ENCODE results near the gene RFK. TPM values are rescaled to one million over a fixed set of nuclear protein-coding genes. Genes with fewer than 3 reads are reported as not detected.

RFK gene
- total and polyA plus RNA-seq, 2 of the 13 experiments (the other 11 are each of a cell fraction or from before 2014, with no cell fraction given): 18.2 to 37.2 TPM

GRCh38 chr9:76394960-76395252 lies 680 bp upstream of the RFK start (continued):
- TF ChIP-seq IKZF5 (CRISPR knock-in tag; IDR thresholded peaks at IDR 0.05): peak; percentile 14; the same call in 1 of the 2 replicates
- TF ChIP-seq FOSL2 (CRISPR knock-in tag; IDR thresholded peaks at IDR 0.05): peak; percentile 38; the same call in 1 of the 2 replicates
- no peak for TF ChIP-seq CAMTA2 (CRISPR knock-in tag; IDR thresholded peaks at IDR 0.05; ENCODE audit: borderline replicate concordance)
- TF ChIP-seq HES4 (CRISPR knock-in tag; IDR thresholded peaks at IDR 0.05; ENCODE audit: borderline replicate concordance): no peak
- peak; percentile 35 for TF ChIP-seq SAP130 (CRISPR knock-in tag; IDR thresholded peaks at IDR 0.05; ENCODE audit: low read depth)
- no peak for TF ChIP-seq SP4 (CRISPR knock-in tag; IDR thresholded peaks at IDR 0.05)
- no peak for TF ChIP-seq FOSL1 (CRISPR knock-in tag; IDR thresholded peaks at IDR 0.05; ENCODE audit: borderline replicate concordance)
- peak; percentile 70 for TF ChIP-seq CEBPB (IDR thresholded peaks at IDR 0.05; ENCODE audit: borderline replicate concordance, low read depth, low read length)
- TF ChIP-seq KMT2B (CRISPR knock-in tag; IDR thresholded peaks at IDR 0.05): peak; percentile 14; the same call in 1 of the 2 replicates
- 0 out of 2 replicates have a peak, but pooled peaks have one; percentile 17 for TF ChIP-seq HNF4G (IDR thresholded peaks at IDR 0.05; ENCODE audit: borderline replicate concordance, low read depth, low read length)
- no peak for TF ChIP-seq HNF4G (CRISPR knock-in tag; IDR thresholded peaks at IDR 0.05; ENCODE audit: borderline replicate concordance, low read depth)
- peak; percentile 26; the same call in 1 of the 2 replicates for TF ChIP-seq ETV5 (CRISPR knock-in tag; IDR thresholded peaks at IDR 0.05; ENCODE audit: borderline replicate concordance)
- 0 out of 2 replicates have a peak, but pooled peaks have one; percentile 38 for TF ChIP-seq KDM5A (IDR thresholded peaks at IDR 0.05; ENCODE audit: borderline replicate concordance, low read length)
- TF ChIP-seq HOMEZ (CRISPR knock-in tag; IDR thresholded peaks at IDR 0.05; ENCODE audit: low read depth): 0 out of 2 replicates have a peak, but pooled peaks have one; percentile 40
- 0 out of 2 replicates have a peak, but pooled peaks have one; percentile 4 for TF ChIP-seq STAG1 (CRISPR knock-in tag; IDR thresholded peaks at IDR 0.05)
- peak; percentile 10; the same call in 1 of the 2 replicates for TF ChIP-seq RXRB (CRISPR knock-in tag; IDR thresholded peaks at IDR 0.05; ENCODE audit: borderline replicate concordance)
- peak; percentile 68; the same call in 1 of the 2 replicates for TF ChIP-seq GZF1 (CRISPR knock-in tag; IDR thresholded peaks at IDR 0.05)
- no peak for TF ChIP-seq ZHX2 (IDR thresholded peaks at IDR 0.05; ENCODE audit: low read depth)
- TF ChIP-seq ZHX2 (CRISPR knock-in tag; IDR thresholded peaks at IDR 0.05; ENCODE audit: borderline replicate concordance): no peak
- no peak for TF ChIP-seq LCORL (IDR thresholded peaks at IDR 0.05)
- peak; percentile 49 for TF ChIP-seq LCORL (CRISPR knock-in tag; IDR thresholded peaks at IDR 0.05)
- TF ChIP-seq RAD51 (IDR thresholded peaks at IDR 0.05; ENCODE audit: borderline replicate concordance): no peak
- TF ChIP-seq ZSCAN9 (CRISPR knock-in tag; IDR thresholded peaks at IDR 0.05; ENCODE audit: borderline replicate concordance): no peak
- TF ChIP-seq SOX5 (CRISPR knock-in tag; IDR thresholded peaks at IDR 0.05; ENCODE audit: borderline replicate concordance): peak; percentile 19; the same call in 1 of the 2 replicates
- 0 out of 2 replicates have a peak, but pooled peaks have one; percentile 11 for TF ChIP-seq ZNF644 (CRISPR knock-in tag; IDR thresholded peaks at IDR 0.05; ENCODE audit: low read depth)

Data from HepG2 (cell line).